Measurements from ENCODE around the gene FLNA. TPM values are rescaled to one million over a fixed set of nuclear protein-coding genes. Genes with fewer than 3 reads are reported as not detected.
A peak's percentile ranks its signal among the peaks of the same experiment; 100 is the strongest.

FLNA gene
- total RNA-seq, 4 donors from 2014 or later = 23.9 to 128 (median 88.9) TPM

DNA sequence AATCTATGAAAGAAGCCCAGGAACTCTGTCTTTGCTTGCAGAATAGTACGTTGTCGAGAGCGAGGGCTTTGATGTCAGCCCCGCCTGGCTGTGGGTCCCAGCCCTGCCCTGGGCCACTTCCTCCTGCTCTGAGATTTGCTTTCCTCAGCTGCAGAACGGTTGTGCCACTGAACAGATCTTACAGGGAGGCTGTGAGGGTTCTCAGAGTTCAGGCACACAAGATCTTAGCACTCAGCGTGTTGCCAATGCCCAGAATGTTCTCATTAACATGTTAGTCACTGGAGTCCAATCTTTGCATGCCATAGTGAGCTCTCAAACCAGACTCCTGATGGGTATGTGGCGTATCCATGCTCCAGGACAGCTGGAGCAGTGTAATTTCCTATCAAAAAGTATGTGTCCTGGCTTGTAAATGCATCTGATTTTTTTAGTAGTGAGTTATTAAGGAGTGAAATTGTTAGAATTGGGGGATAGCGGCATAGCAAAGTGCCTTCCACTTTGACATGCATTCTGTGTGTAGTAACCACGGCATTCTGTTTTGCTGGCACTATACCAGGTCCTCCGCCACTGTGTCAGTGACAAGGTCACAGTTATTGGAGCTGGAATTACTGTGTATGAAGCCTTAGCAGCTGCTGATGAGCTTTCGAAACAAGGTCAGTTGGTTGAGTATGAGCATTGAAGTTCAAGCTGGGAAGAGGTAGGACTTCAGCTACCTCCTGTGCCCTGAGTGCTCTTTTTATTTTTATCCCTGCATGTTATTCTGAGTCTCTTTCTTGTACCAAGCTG lies 47.2 kb downstream of the FLNA start:
- ATAC-seq = peak; percentile 58 to 76
- no peaks in the 10 kb centered on the region for H3K9me3 ChIP-seq
- intact Hi-C loops (cut with DNase I; ENCODE audit: low total_unique reads) (no loop called here), in situ Hi-C loops (cut with MboI; ENCODE audit: low sequenced_read_pairs in 4 of 4) (no loop called here)
- TF ChIP-seq, protein P1, sequence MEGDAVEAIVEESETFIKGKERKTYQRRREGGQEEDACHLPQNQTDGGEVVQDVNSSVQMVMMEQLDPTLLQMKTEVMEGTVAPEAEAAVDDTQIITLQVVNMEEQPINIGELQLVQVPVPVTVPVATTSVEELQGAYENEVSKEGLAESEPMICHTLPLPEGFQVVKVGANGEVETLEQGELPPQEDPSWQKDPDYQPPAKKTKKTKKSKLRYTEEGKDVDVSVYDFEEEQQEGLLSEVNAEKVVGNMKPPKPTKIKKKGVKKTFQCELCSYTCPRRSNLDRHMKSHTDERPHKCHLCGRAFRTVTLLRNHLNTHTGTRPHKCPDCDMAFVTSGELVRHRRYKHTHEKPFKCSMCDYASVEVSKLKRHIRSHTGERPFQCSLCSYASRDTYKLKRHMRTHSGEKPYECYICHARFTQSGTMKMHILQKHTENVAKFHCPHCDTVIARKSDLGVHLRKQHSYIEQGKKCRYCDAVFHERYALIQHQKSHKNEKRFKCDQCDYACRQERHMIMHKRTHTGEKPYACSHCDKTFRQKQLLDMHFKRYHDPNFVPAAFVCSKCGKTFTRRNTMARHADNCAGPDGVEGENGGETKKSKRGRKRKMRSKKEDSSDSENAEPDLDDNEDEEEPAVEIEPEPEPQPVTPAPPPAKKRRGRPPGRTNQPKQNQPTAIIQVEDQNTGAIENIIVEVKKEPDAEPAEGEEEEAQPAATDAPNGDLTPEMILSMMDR (IDR thresholded peaks at IDR 0.05 in 4 of 5, conservative IDR thresholded peaks at IDR 0.05 in 1 of 5) = no peak
- TF ChIP-seq POLR2A (IDR thresholded peaks at IDR 0.05) = no peak
- DNase-seq = no peak
- no peaks in the 10 kb centered on the region for H3K36me3 ChIP-seq
- no peaks in the 10 kb centered on the region for H3K27me3 ChIP-seq
- H3K4me1 ChIP-seq = peaks cover 7 to 10% of the 10 kb centered on the region in 2 donors
- H3K27ac ChIP-seq = peak overlapping the region in 3 of 4 donors; percentile 13 to 19 (median 18)
- no peak overlapping the region for H3K4me3 ChIP-seq

DNA sequence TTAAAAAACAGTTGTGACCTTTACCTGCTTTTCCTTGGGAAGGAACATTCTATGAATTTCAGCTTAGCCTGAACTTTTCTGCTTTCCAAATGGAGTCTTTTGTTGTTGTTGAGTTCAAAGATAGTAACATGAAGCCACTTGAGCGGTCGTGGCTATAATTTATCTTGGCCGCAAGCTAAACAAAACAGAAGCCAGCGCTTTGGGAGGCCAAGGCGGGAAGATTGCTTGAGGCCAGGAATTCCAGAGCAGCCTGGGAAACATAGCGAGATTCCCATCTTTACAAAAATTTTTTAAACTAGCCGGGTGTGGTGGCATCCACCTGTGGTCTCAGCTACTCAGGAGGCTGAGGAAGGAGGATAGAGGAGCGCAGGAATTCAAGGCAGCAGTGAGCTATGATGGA lies 48.9 kb downstream of the FLNA start:
- H3K4me1 ChIP-seq = peaks cover 7 to 10% of the 10 kb centered on the region in 2 donors
- no peaks in the 10 kb centered on the region for H3K9me3 ChIP-seq
- H3K27me3 ChIP-seq = no peaks in the 10 kb centered on the region
- in situ Hi-C loops (cut with MboI; ENCODE audit: low sequenced_read_pairs in 4 of 4) = no loop called here
- intact Hi-C loops (cut with DNase I; ENCODE audit: low total_unique reads) = no loop called here
- no peak overlapping the region for H3K4me3 ChIP-seq
- ATAC-seq (no peak), DNase-seq (no peak)
- no peak for TF ChIP-seq POLR2A (IDR thresholded peaks at IDR 0.05)
- TF ChIP-seq, protein P1 (IDR thresholded peaks at IDR 0.05 in 4 of 5, conservative IDR thresholded peaks at IDR 0.05 in 1 of 5) = no peak
- no peaks in the 10 kb centered on the region for H3K36me3 ChIP-seq
- H3K27ac ChIP-seq = no peak overlapping the region

DNA sequence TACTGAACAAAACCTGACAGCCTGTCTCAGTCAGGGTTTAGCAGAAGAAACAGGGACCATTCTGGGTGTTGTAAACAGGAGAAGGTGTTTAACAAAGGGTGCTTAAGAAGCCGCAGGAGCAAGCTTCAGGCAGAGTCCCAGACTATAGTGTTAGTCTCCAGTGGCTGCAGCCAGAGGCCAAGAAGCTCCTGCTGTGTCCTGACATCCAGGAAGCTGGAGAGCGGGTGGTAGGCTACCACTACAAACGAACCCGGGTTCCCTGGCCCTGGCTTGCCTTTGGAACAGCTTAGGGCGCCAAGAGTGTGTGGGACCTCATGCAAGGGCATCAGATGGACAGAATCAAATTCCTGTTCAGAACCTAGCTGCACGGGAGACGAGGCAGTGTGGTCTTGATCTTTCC lies 50.9 kb downstream of the FLNA start:
- in situ Hi-C loops (cut with MboI; ENCODE audit: low sequenced_read_pairs in 4 of 4) = no loop called here
- H3K4me1 ChIP-seq = peaks cover 7 to 10% of the 10 kb centered on the region in 2 donors
- intact Hi-C loops (cut with DNase I; ENCODE audit: low total_unique reads) = no loop called here
- ATAC-seq (no peak), DNase-seq (no peak)
- no peak overlapping the region for H3K27ac ChIP-seq
- H3K27me3 ChIP-seq = peaks cover 0 to 4% (median 0%) of the 10 kb centered on the region in 3 donors
- H3K9me3 ChIP-seq = no peaks in the 10 kb centered on the region
- H3K4me3 ChIP-seq = no peak overlapping the region
- H3K36me3 ChIP-seq = no peaks in the 10 kb centered on the region
- TF ChIP-seq POLR2A (IDR thresholded peaks at IDR 0.05) = no peak
- TF ChIP-seq, protein P1 (IDR thresholded peaks at IDR 0.05 in 4 of 5, conservative IDR thresholded peaks at IDR 0.05 in 1 of 5) = no peak

DNA sequence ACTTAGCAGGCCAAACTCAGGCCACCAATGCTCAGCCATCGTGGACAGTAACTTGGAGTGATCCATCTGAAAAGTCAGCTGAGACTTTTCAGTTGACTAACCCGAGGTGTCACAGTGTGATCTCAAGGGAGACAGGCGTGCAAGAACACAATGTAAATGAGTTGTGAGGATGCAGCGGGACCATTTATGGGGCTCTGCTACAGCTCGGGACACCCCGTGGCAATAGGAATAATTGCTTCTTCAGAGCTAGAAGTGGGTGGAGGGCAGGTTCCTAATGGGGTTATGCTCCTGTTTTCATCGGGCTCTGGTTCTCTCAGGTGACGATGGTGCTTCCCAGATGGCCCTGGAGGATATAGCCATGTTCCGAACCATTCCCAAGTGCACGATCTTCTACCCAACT lies 51.5 kb downstream of the FLNA start:
- Histone ChIP-seq H3K27me3 (peaks cover 0 to 4% (median 0%) of the 10 kb centered on the region in 3 donors), H3K4me1 (peaks cover 4 to 9% of the 10 kb centered on the region in 2 donors), H3K9me3 (no peaks in the 10 kb centered on the region), H3K36me3 (no peaks in the 10 kb centered on the region), H3K4me3 (no peak overlapping the region), H3K27ac (no peak overlapping the region)
- ATAC-seq (no peak), DNase-seq (no peak)
- intact Hi-C loops (cut with DNase I; ENCODE audit: low total_unique reads) = no loop called here
- TF ChIP-seq, protein P1 (IDR thresholded peaks at IDR 0.05 in 4 of 5, conservative IDR thresholded peaks at IDR 0.05 in 1 of 5) = no peak
- no peak for TF ChIP-seq POLR2A (IDR thresholded peaks at IDR 0.05)
- in situ Hi-C loops (cut with MboI; ENCODE audit: low sequenced_read_pairs in 4 of 4) = no loop called here
